Caco-2 (cell line): Measurements from ENCODE around the gene KCTD21. TPM values are rescaled to one million over a fixed set of nuclear protein-coding genes. Genes with fewer than 3 reads are reported as not detected.

Source experiments
- BruUV-seq: library from RNA; stranded (reverse); fragments of 400-500 nt; replicated peaks from 2 replicates; lab custom pipeline; 2021; lab: Mats Ljungman, UMichigan
- CTCF ChIA-PET: fragments of 300-600 bp; sonication (Branson Sonifier 250); formaldehyde crosslinking; loops from one replicate; lab custom pipeline; 2022; ENCODE audit warnings: antibody characterized with exemption; lab: Charles Lee
- POLR2A ChIA-PET: fragments of 300-600 bp; sonication (Branson Sonifier 250); formaldehyde crosslinking; loops from one replicate; lab custom pipeline; 2022; ENCODE audit warnings: antibody characterized with exemption; lab: Charles Lee
- DNase-seq, 2 experiments: peaks; one replicate each; pipeline versions ENCODE4 v3.0.0 to v3.0.0-alpha.2; 2020 to 2022
- H3K27me3 ChIP-seq: replicated peaks from 2 replicates; pipeline ENCODE4 v1.6.0; 2011; ENCODE audit warnings: low read length; ENCODE audit not compliant: control insufficient read depth, insufficient read depth
- H3K36me3 ChIP-seq: 2 replicates; pipeline ENCODE4 v1.5.1; 2011; ENCODE audit warnings: low read length; ENCODE audit not compliant: control insufficient read depth, insufficient read depth
- H3K4me1 ChIP-seq: fragments of 250-450 bp; sonication (Bioruptor Pico); 2 replicates; pipeline ENCODE4 v1.5.1; 2020; ENCODE audit warnings: mild to moderate bottlenecking
- H3K4me3 ChIP-seq: 2 replicates; pipeline ENCODE4 v1.5.1; 2011; ENCODE audit warnings: low read depth, mild to moderate bottlenecking, control low read depth, low read length
- H3K9me3 ChIP-seq: fragments of 250-450 bp; sonication (Bioruptor Pico); 2 replicates; pipeline ENCODE4 v1.5.1; 2020; ENCODE audit warnings: mild to moderate bottlenecking, moderate library complexity
- H3K27ac Mint-ChIP-seq: one replicate; pipeline ENCODE4 v1.8.0; 2022; ENCODE audit warnings: mixed read lengths; ENCODE audit not compliant: unreplicated experiment
- H3K27me3 Mint-ChIP-seq: one replicate; pipeline ENCODE4 v1.8.0; 2022; ENCODE audit warnings: mixed read lengths; ENCODE audit not compliant: insufficient read depth, unreplicated experiment
- H3K36me3 Mint-ChIP-seq: one replicate; pipeline ENCODE4 v1.8.0; 2022; ENCODE audit warnings: mild to moderate bottlenecking, mixed read lengths; ENCODE audit not compliant: insufficient read depth, unreplicated experiment
- H3K4me1 Mint-ChIP-seq: one replicate; pipeline ENCODE4 v1.8.0; 2022; ENCODE audit warnings: low read depth, mixed read lengths; ENCODE audit not compliant: unreplicated experiment
- H3K4me3 Mint-ChIP-seq: one replicate; pipeline ENCODE4 v1.8.0; 2022; ENCODE audit warnings: mild to moderate bottlenecking, moderate library complexity, mixed read lengths; ENCODE audit not compliant: unreplicated experiment
- H3K9me3 Mint-ChIP-seq: one replicate; pipeline ENCODE4 v1.8.0; 2022; ENCODE audit warnings: mixed read lengths; ENCODE audit not compliant: unreplicated experiment
- intact Hi-C: fragments of 100-400 bp; cut with micrococcal nuclease; formaldehyde crosslinking; loops from one replicate; pipeline ENCODE4 v1.10.0; 2022; ENCODE audit not compliant: unreplicated experiment
- total RNA-seq: library from RNA; stranded (reverse); gene quantifications from 2 replicates; pipeline ENCODE4 v1.2.3, GENCODE V29; 2022
- TF ChIP-seq, protein P1 (sequence below), 2 experiments: fragments of 200-600 bp in 1 of 2; IDR thresholded peaks; 1 replicate in 1 of 2; 2 replicates in 1 of 2; pipeline versions ENCODE4 v1.5.1 to v1.8.0; 2011 to 2022; ENCODE audit warnings: antibody characterized with exemption in 1 of 2, control low read depth in 1 of 2, inconsistent platforms in 1 of 2, low read depth in 1 of 2, low read length in 1 of 2, mild to moderate bottlenecking in 1 of 2, moderate library complexity in 1 of 2; ENCODE audit not compliant: insufficient read depth in 1 of 2, severe bottlenecking in 1 of 2, unreplicated experiment in 1 of 2

Gene KCTD21
- total RNA-seq, 1 experiment from 2014 or later = 6.4 TPM

DNA sequence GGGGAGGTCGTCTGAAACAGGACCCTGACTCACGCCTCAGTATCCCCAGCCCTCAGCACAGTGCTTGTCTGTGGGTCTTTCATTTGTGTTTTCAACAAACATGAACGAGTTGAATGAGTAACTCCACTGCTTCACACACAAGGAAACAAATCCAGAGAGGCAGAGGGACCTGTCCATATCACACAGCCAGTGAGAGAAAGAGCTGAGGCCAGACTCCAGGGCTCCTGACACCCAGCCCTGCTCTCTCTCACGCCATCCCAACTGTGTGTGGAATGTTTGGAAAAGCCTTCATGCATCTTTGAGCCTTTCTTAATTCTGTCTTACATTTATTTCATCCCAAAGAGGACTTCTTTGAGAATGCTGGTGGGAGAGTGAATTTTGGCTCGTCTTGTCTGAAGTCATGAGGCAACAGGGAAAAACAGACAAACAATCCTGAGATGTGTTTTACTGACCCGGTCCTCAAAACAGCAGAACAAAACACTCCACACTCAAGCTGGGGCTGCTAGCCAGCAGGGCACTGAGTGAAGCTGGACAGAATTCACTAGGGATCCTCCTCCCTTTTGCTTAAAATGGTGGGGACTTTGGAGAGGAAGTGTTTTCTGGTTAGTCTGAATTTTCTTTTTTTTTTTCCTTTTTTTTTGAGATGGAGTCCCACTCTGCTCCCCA is 29.3 kb downstream of the KCTD21 start:
- Histone ChIP-seq H3K9me3 (no peaks in the 10 kb centered on the region), H3K27me3 (no peaks in the 10 kb centered on the region), H3K4me3 (no peak overlapping the region), H3K4me1 (no peaks in the 10 kb centered on the region), H3K36me3 (no peaks in the 10 kb centered on the region)
- H3K9me3 Mint-ChIP-seq = no peaks in the 10 kb centered on the region
- TF ChIP-seq, protein P1, sequence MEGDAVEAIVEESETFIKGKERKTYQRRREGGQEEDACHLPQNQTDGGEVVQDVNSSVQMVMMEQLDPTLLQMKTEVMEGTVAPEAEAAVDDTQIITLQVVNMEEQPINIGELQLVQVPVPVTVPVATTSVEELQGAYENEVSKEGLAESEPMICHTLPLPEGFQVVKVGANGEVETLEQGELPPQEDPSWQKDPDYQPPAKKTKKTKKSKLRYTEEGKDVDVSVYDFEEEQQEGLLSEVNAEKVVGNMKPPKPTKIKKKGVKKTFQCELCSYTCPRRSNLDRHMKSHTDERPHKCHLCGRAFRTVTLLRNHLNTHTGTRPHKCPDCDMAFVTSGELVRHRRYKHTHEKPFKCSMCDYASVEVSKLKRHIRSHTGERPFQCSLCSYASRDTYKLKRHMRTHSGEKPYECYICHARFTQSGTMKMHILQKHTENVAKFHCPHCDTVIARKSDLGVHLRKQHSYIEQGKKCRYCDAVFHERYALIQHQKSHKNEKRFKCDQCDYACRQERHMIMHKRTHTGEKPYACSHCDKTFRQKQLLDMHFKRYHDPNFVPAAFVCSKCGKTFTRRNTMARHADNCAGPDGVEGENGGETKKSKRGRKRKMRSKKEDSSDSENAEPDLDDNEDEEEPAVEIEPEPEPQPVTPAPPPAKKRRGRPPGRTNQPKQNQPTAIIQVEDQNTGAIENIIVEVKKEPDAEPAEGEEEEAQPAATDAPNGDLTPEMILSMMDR (IDR thresholded peaks at IDR 0.05; ENCODE audit: insufficient read depth in 1 of 2, low read depth in 1 of 2, low read length in 1 of 2, severe bottlenecking in 1 of 2, unreplicated experiment in 1 of 2) = no peak
- H3K4me1 Mint-ChIP-seq = no peaks in the 10 kb centered on the region
- no TSS peak for BruUV-seq
- H3K27me3 Mint-ChIP-seq = no peaks in the 10 kb centered on the region
- H3K36me3 Mint-ChIP-seq = peaks cover 5% of the 10 kb centered on the region
- ChIA-PET POLR2A (no interaction called here), CTCF (no interaction called here)
- intact Hi-C loops = no loop called here
- no peak overlapping the region for H3K27ac Mint-ChIP-seq
- no peak overlapping the region for H3K4me3 Mint-ChIP-seq
- DNase-seq = no peak

- H3K9me3 Mint-ChIP-seq = no peaks in the 10 kb centered on the region
- TF ChIP-seq, protein P1 (IDR thresholded peaks at IDR 0.05; ENCODE audit: insufficient read depth in 1 of 2, low read depth in 1 of 2, low read length in 1 of 2, severe bottlenecking in 1 of 2, unreplicated experiment in 1 of 2) = no peak
- H3K4me1 ChIP-seq = peaks cover under 1% of the 10 kb centered on the region
- no peak overlapping the region for H3K4me3 ChIP-seq
- H3K36me3 ChIP-seq = no peaks in the 10 kb centered on the region
- no peaks in the 10 kb centered on the region for H3K27me3 Mint-ChIP-seq
- H3K4me3 Mint-ChIP-seq = no peak overlapping the region
- DNase-seq = peak in 1 of 2 experiments; percentile 43
- intact Hi-C loops = no loop called here
- peaks cover 5% of the 10 kb centered on the region for H3K36me3 Mint-ChIP-seq
- CTCF ChIA-PET = no interaction called here
- no peak overlapping the region for H3K27ac Mint-ChIP-seq
- H3K4me1 Mint-ChIP-seq = peaks cover under 1% of the 10 kb centered on the region
- no peaks in the 10 kb centered on the region for H3K9me3 ChIP-seq
- BruUV-seq = no TSS peak
- POLR2A ChIA-PET = interaction anchor here (1.2 kb wide), 1 partner anchor 17 kb away, joined by 4 read pairs; the partner anchor contains the start of gene ALG8
- no peaks in the 10 kb centered on the region for H3K27me3 ChIP-seq
Observed at GRCh38 chr11:78156127-78156844, 32.1 kb downstream of the KCTD21 start.

DNA sequence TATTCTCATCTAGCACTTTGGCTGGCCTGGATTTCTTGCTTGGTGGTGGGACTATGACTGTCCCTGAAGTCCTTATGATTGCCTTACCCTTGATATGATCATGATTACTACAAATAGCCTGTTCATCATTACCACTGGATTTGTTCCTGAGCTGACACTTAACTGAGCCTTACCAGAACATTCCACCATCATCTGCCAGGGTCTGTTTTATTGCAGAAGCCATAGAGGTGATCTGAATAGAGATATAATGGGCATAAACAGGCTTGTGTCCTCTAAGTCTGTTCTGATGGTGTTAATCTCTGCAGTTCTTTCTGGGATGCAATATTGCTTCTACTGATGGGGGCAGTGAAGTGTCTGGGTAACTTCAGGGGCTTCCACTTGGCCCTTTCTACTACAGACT is 36.6 kb downstream of the KCTD21 start:
- intact Hi-C loops = no loop called here
- TF ChIP-seq, protein P1 (IDR thresholded peaks at IDR 0.05; ENCODE audit: insufficient read depth in 1 of 2, low read depth in 1 of 2, low read length in 1 of 2, severe bottlenecking in 1 of 2, unreplicated experiment in 1 of 2) = no peak
- no peaks in the 10 kb centered on the region for H3K27me3 Mint-ChIP-seq
- H3K36me3 Mint-ChIP-seq = no peaks in the 10 kb centered on the region
- Histone ChIP-seq H3K36me3 (no peaks in the 10 kb centered on the region), H3K4me3 (no peak overlapping the region), H3K27me3 (no peaks in the 10 kb centered on the region), H3K4me1 (peaks cover 19% of the 10 kb centered on the region), H3K9me3 (no peaks in the 10 kb centered on the region)
- ChIA-PET CTCF (no interaction called here), POLR2A (interaction anchor here (1.0 kb wide), 1 partner anchor 13 kb away, joined by 3 read pairs; no protein-coding TSS in a partner anchor)
- H3K9me3 Mint-ChIP-seq = no peaks in the 10 kb centered on the region
- H3K4me3 Mint-ChIP-seq = no peak overlapping the region
- H3K4me1 Mint-ChIP-seq = peaks cover 16% of the 10 kb centered on the region
- BruUV-seq = no TSS peak
- H3K27ac Mint-ChIP-seq = no peak overlapping the region
- DNase-seq = no peak
